Measurements from ENCODE around the gene TRAPPC13. TPM values are rescaled to one million over a fixed set of nuclear protein-coding genes. Genes with fewer than 3 reads are reported as not detected.

Gene TRAPPC13
- total and polyA plus RNA-seq, 2 experiments from 2014 or later, result 16.3 to 20.1 TPM

DNA sequence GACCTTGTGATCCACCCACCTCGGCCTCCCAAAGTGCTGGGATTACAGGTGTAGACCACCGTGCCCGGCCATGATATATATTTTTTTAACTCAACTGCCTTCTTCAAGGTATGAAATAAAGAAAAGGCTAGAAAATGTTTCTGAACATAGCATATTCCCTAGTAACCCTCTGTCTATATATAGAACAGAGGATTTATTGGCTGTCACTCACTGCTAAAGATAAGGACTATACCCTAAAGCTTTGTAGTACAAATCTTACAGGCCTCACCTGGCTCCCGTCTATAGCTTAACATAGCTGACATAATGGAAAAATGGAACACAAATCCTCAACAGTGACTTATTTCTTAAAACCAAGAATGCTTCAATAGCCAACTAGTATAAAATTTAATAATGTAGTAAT is 82.8 kb downstream of the TRAPPC13 start (continued):
- TF ChIP-seq, protein P1, sequence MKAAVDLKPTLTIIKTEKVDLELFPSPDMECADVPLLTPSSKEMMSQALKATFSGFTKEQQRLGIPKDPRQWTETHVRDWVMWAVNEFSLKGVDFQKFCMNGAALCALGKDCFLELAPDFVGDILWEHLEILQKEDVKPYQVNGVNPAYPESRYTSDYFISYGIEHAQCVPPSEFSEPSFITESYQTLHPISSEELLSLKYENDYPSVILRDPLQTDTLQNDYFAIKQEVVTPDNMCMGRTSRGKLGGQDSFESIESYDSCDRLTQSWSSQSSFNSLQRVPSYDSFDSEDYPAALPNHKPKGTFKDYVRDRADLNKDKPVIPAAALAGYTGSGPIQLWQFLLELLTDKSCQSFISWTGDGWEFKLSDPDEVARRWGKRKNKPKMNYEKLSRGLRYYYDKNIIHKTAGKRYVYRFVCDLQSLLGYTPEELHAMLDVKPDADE (IDR thresholded peaks at IDR 0.05), result no peak
- no peak for TF ChIP-seq NANOG (IDR thresholded peaks at IDR 0.05; ENCODE audit: borderline replicate concordance)
- TF ChIP-seq CREB1 (CRISPR knock-in tag; IDR thresholded peaks at IDR 0.05; ENCODE audit: low read depth), result no peak
- no peak for TF ChIP-seq EZH2phosphoT487 (IDR thresholded peaks at IDR 0.05; ENCODE audit: unreplicated experiment)
- TF ChIP-seq POLR2AphosphoS5 (IDR thresholded peaks at IDR 0.05; ENCODE audit: low read depth), result no peak
- no peak for TF ChIP-seq JUNB (IDR thresholded peaks at IDR 0.05; ENCODE audit: unreplicated experiment)

DNA sequence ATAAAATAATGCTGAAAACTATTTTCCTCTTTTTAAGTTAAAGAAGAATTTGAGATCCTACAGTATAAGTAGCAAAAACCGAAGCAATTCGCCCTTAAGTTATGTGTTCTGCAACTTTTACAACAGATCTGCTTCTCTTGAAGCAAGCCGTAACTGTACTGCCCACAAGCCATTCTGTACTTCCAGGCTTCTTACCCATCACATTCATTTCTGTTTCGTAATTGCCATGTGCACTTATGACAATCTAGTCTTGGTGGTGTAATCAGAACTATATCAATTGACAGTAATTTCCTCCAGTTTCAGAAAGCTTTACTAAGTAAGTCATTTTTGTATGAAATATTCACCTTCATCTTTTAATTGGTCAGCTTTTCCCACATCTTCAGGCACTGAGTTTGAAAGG is 83.3 kb downstream of the TRAPPC13 start:
- no peaks in the 10 kb centered on the region for H3K27me3 Mint-ChIP-seq (ENCODE audit: insufficient read depth, low read depth, poor library complexity)
- no peak overlapping the region for H3K4me3 Mint-ChIP-seq
- Histone ChIP-seq H3F3A (replicated peaks; ENCODE audit: low read depth) (no peaks in the 10 kb centered on the region), H3K27ac (ENCODE audit: low read depth) (no peak overlapping the region), H3K4me3 (no peak overlapping the region), H2AFZ (no peak overlapping the region), H3K9me2 (ENCODE audit: insufficient read depth) (no peaks in the 10 kb centered on the region), H3K36me3 (ENCODE audit: insufficient read depth) (peaks cover 4% of the 10 kb centered on the region; the same call in 1 of the 2 replicates), H4K20me1 (replicated peaks; ENCODE audit: insufficient read depth) (no peaks in the 10 kb centered on the region), H3K79me2 (replicated peaks; ENCODE audit: insufficient read depth) (no peaks in the 10 kb centered on the region), H3K4me1 (ENCODE audit: insufficient read depth) (no peaks in the 10 kb centered on the region), H3K4me2 (no peak overlapping the region), H3K27me3 (ENCODE audit: insufficient read depth) (no peaks in the 10 kb centered on the region)
- no peak for DNase-seq (ENCODE audit: low spot score)
- ATAC-seq, result no peak
- no peaks in the 10 kb centered on the region for H3K4me1 Mint-ChIP-seq
- H3K27ac Mint-ChIP-seq, result no peak overlapping the region
- peaks cover 7% of the 10 kb centered on the region; the same call in 1 of the 3 replicates for H3K36me3 Mint-ChIP-seq (ENCODE audit: low read depth)
- no peaks in the 10 kb centered on the region for H3K9me3 Mint-ChIP-seq
- TF ChIP-seq EZH2 (IDR thresholded peaks at IDR 0.05; ENCODE audit: low read depth, unreplicated experiment) (no peak), ZNF331 (CRISPR knock-in tag; IDR thresholded peaks at IDR 0.05; ENCODE audit: low read depth) (no peak), EZH2phosphoT487 (IDR thresholded peaks at IDR 0.05; ENCODE audit: unreplicated experiment) (no peak), ZNF114 (CRISPR knock-in tag; IDR thresholded peaks at IDR 0.05) (no peak), JUNB (IDR thresholded peaks at IDR 0.05; ENCODE audit: unreplicated experiment) (no peak), NANOG (IDR thresholded peaks at IDR 0.05; ENCODE audit: borderline replicate concordance) (no peak), CREB1 (CRISPR knock-in tag; IDR thresholded peaks at IDR 0.05; ENCODE audit: low read depth) (no peak), STAT1 (IDR thresholded peaks at IDR 0.05; ENCODE audit: unreplicated experiment) (no peak), POLR2AphosphoS5 (IDR thresholded peaks at IDR 0.05; ENCODE audit: low read depth) (no peak)
- TF ChIP-seq, protein P1 (IDR thresholded peaks at IDR 0.05), result no peak
- TF ChIP-seq, protein P2, sequence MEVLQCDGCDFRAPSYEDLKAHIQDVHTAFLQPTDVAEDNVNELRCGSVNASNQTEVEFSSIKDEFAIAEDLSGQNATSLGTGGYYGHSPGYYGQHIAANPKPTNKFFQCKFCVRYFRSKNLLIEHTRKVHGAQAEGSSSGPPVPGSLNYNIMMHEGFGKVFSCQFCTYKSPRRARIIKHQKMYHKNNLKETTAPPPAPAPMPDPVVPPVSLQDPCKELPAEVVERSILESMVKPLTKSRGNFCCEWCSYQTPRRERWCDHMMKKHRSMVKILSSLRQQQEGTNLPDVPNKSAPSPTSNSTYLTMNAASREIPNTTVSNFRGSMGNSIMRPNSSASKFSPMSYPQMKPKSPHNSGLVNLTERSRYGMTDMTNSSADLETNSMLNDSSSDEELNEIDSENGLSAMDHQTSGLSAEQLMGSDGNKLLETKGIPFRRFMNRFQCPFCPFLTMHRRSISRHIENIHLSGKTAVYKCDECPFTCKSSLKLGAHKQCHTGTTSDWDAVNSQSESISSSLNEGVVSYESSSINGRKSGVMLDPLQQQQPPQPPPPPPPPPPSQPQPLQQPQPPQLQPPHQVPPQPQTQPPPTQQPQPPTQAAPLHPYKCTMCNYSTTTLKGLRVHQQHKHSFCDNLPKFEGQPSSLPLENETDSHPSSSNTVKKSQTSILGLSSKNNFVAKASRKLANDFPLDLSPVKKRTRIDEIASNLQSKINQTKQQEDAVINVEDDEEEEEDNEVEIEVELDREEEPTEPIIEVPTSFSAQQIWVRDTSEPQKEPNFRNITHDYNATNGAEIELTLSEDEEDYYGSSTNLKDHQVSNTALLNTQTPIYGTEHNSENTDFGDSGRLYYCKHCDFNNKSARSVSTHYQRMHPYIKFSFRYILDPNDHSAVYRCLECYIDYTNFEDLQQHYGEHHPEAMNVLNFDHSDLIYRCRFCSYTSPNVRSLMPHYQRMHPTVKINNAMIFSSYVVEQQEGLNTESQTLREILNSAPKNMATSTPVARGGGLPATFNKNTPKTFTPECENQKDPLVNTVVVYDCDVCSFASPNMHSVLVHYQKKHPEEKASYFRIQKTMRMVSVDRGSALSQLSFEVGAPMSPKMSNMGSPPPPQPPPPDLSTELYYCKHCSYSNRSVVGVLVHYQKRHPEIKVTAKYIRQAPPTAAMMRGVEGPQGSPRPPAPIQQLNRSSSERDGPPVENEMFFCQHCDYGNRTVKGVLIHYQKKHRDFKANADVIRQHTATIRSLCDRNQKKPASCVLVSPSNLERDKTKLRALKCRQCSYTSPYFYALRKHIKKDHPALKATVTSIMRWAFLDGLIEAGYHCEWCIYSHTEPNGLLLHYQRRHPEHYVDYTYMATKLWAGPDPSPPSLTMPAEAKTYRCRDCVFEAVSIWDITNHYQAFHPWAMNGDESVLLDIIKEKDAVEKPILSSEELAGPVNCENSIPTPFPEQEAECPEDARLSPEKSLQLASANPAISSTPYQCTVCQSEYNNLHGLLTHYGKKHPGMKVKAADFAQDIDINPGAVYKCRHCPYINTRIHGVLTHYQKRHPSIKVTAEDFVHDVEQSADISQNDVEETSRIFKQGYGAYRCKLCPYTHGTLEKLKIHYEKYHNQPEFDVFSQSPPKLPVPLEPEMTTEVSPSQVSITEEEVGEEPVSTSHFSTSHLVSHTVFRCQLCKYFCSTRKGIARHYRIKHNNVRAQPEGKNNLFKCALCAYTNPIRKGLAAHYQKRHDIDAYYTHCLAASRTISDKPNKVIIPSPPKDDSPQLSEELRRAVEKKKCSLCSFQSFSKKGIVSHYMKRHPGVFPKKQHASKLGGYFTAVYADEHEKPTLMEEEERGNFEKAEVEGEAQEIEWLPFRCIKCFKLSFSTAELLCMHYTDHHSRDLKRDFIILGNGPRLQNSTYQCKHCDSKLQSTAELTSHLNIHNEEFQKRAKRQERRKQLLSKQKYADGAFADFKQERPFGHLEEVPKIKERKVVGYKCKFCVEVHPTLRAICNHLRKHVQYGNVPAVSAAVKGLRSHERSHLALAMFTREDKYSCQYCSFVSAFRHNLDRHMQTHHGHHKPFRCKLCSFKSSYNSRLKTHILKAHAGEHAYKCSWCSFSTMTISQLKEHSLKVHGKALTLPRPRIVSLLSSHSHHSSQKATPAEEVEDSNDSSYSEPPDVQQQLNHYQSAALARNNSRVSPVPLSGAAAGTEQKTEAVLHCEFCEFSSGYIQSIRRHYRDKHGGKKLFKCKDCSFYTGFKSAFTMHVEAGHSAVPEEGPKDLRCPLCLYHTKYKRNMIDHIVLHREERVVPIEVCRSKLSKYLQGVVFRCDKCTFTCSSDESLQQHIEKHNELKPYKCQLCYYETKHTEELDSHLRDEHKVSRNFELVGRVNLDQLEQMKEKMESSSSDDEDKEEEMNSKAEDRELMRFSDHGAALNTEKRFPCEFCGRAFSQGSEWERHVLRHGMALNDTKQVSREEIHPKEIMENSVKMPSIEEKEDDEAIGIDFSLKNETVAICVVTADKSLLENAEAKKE (CRISPR knock-in tag; IDR thresholded peaks at IDR 0.05), result no peak
- TF ChIP-seq, protein P3, sequence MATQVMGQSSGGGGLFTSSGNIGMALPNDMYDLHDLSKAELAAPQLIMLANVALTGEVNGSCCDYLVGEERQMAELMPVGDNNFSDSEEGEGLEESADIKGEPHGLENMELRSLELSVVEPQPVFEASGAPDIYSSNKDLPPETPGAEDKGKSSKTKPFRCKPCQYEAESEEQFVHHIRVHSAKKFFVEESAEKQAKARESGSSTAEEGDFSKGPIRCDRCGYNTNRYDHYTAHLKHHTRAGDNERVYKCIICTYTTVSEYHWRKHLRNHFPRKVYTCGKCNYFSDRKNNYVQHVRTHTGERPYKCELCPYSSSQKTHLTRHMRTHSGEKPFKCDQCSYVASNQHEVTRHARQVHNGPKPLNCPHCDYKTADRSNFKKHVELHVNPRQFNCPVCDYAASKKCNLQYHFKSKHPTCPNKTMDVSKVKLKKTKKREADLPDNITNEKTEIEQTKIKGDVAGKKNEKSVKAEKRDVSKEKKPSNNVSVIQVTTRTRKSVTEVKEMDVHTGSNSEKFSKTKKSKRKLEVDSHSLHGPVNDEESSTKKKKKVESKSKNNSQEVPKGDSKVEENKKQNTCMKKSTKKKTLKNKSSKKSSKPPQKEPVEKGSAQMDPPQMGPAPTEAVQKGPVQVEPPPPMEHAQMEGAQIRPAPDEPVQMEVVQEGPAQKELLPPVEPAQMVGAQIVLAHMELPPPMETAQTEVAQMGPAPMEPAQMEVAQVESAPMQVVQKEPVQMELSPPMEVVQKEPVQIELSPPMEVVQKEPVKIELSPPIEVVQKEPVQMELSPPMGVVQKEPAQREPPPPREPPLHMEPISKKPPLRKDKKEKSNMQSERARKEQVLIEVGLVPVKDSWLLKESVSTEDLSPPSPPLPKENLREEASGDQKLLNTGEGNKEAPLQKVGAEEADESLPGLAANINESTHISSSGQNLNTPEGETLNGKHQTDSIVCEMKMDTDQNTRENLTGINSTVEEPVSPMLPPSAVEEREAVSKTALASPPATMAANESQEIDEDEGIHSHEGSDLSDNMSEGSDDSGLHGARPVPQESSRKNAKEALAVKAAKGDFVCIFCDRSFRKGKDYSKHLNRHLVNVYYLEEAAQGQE (IDR thresholded peaks at IDR 0.05; ENCODE audit: unreplicated experiment), result no peak

Data from GM23338 (cell line).